Forelimb muscle (tissue), 1 donor: ENCODE measurements around the gene COL27A1. TPM values are rescaled to one million over a fixed set of nuclear protein-coding genes. Genes with fewer than 3 reads are reported as not detected.

Experiments
- DNase-seq: peaks from one replicate; pipeline ENCODE4 v3.0.0-alpha.2; 2013; ENCODE audit warnings: low read depth
- polyA plus RNA-seq: library from polyadenylated mRNA; unstranded; fragments of 120-200 nt; gene quantifications from one replicate; pipeline ENCODE4 v1.2.1, GENCODE V29; 2013; ENCODE audit not compliant: insufficient read length

The COL27A1 gene
- polyA plus RNA-seq, 1 donor, result 35.4 TPM

DNA sequence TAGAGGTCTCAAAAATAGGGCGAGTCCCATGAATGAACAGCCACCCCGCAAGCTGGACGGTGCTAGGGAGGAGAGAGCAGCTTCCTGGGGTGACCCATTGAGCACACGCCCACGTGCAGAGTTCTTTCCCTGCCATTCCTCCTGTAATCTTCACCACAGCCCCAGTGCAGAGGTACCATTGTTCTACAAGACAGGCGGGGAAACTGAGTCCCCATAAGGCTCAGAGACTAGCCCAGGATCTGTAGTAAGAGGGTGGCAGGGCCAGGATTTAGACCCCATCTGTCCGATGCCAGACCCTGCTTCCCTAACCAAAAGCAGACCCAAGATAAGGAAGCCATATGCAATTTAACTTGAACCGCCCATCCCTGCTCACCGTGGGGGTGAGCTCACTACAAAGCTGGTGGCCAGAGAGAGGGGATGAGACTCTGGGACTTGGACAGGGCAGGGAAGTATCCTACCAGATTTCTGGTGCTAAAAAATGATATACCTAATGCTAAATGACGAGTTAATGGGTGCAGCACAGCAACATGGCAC, 130.9 kb downstream of the COL27A1 start:
- no peak for DNase-seq

DNA sequence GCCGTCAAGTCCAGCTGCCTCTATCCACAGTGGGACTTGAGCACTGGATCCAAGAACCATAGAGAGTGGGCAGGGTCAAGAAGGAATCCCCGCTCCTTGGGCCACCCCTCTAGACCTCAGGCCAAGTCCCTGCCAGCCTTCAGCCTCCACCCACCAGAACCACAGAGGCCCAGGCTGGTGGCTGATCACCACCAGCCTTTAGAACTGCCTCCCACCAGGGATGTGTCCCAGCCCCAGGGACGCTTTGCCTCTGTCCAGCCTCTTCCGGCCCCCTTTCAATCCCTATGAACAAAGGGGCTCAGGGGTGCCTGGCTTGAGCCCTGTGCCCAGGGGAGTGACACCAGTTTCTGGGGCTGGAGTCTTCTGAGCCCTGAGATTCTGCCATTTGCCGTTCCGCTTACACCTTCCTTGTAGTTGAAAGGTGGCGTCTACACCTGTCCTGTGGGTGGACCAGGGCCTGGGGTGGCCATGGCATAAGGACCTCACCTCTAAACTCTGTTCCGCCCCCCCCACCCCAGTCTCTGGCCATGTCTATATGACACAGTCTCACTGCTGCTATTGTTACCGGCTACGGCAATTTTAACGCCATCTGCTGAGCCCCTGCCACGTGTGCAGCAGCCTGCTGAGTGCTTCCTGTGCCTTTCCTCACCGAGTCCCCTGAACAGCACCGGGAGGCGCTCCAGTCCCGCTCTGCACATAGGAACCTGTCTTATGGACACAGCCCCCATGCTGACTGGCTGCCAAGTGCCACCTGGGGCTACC, 131.8 kb downstream of the COL27A1 start:
- no peak for DNase-seq

DNA sequence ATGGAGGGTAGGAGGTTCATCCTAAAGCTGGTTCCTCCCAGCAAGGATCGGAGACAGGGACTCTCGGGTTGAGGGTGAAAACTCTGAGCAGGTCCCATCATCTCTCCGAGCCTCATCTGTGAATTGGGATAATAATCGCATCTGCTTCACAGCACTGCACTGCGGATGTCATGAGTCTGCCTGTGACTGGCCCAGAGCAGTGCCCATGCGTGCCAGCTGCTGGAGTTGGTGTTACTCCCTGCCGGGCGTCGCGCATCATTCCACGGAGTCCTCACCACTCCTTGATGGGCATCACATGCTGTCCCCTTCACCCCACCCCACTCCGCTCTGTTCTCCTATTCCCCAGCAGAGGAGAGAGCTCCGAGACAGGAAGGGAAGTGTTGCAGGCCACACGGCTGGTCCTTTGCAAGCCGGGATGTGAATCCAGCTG, 132.4 kb downstream of the COL27A1 start:
- no peak for DNase-seq

DNA sequence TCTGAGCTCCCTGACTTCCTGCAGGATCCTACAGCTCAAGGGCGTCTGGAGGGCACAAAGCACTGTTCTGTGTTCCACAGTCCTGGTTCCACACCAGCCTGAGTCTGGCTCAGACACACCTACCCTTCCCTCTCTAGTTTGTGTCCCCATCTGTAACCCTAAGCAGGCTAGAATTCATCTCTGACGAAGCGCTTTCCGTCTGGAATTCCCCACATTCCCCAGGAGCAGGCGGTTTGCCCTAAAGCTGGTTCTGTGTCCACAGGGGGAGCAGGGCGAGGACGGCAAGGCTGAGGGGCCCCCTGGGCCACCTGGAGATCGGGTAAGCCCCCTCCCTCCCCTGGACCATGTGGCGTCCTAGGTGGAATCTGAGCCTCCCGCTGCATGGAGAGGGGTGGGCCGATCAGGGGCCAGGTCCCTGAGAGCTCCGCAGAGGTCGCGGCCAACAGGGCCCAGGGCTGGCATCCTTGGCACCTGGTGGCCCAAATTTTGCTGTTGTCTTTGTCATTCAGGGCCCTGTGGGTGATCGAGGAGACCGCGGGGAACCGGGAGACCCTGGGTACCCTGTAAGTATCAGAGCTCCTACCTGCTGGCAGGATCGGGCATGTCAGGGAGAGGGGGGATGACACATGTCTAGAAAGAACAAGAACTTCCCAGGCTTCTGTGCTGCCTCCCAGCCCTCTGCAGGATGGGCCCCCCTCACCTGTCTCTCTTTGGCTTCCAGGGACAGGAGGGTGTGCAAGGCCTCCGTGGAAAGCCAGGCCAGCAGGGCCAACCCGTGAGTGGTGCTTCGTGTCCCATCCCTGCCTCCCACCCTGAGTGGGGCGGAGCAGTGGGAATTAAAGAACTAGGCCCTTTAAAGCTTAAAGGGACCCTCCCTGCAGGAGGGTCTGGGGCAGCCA, 133.1 kb downstream of the COL27A1 start:
- no peak for DNase-seq

DNA sequence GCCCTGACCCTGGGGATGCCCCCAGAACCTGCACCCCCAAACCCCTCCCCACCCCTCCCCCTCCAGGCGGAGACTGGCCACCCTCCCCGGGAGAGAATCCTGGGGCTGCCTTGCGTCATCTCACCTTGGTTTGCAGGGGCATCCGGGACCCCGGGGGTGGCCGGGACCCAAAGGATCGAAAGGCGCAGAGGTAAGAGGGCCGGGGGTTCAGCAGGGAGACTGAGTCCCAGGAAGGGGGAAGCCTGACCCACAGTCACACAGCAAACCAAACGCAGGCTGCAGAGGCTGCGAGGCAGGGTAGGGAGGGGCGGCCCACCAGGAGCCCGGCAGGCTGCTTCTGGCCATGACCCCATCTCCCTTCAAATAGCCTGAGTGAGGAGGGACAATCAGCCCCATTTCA, 133.8 kb downstream of the COL27A1 start:
- DNase-seq, result no peak

DNA sequence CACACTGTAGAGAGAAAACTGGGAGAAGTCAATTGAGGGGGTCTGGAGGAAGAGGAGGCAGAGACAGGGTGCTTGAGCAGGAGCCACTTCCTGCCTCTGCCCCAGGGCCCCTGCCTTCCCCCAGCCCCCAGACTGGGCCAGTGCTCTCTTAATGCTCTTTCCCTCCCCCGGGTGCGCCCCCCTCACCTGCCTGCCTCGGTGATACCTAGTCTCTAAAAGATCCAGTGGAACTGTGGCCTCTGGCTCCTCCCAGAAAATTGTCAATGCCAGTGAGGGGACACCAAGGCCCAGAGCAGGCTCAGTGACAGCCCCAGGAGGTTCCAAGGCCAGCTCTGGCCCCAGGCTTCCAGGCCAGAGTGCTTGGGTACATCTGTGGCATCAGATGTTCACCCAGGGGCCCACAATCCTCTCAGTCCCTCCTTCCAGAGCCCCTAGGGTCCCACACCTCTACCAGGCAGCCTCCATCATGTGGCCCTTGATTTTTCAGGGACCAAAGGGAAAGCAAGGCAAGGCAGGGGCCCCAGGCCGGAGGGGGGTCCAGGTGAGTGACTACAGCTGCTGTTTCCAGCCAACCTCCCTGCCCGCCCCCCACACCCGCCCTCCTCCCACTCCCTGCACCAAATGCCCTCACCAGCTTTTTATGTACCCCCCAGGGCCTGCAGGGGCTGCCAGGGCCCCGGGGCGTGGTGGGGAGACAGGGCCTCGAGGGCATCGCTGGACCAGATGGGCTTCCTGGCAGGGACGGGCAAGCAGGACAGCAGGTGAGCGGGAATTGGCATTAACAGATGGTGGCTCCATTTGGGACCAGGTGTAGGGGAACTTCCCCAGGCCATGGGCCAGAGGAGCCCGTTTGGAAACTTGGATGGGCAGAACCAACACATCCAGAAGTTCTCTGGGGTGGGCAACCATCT, 134.5 kb downstream of the COL27A1 start:
- no peak for DNase-seq

DNA sequence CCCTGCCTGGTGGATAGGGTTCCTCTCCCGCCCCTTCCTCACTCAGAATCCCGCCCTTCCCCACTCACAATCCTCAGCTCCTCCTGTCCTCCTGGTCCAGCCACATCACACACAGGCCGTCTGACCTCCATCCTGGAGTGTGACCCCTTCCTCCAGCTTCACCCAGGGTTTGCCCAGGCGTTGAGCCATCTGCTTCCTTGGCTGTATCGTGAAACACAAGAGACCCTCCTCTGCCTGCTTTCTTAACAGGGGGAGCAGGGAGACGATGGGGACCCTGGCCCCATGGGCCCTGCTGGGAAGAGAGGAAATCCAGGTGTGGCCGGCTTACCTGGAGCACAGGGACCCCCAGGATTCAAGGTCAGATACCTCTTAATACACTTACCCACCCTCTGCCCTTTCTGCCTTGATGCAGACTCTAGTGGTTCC, 135.2 kb downstream of the COL27A1 start:
- DNase-seq, result no peak

DNA sequence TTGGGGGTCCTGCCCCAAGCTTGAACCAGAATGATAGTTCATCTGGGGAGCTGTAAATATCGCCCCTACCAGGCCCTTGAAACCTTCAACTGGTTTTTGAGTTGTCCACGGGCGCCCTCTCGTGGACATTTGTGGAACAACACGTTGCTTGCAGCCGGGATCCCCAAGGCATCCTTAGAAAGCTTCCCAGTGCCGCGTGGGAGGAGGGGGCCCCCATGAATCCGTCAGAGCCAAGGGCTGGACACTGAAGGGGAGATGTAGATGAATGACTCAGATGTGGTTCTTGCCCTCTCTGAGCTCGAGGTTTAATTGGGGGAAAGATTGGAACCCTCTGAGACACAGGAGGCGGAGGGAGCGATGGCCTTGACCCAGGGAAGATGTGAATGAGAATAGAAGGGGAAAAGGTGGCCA, 135.7 kb downstream of the COL27A1 start:
- no peak for DNase-seq

DNA sequence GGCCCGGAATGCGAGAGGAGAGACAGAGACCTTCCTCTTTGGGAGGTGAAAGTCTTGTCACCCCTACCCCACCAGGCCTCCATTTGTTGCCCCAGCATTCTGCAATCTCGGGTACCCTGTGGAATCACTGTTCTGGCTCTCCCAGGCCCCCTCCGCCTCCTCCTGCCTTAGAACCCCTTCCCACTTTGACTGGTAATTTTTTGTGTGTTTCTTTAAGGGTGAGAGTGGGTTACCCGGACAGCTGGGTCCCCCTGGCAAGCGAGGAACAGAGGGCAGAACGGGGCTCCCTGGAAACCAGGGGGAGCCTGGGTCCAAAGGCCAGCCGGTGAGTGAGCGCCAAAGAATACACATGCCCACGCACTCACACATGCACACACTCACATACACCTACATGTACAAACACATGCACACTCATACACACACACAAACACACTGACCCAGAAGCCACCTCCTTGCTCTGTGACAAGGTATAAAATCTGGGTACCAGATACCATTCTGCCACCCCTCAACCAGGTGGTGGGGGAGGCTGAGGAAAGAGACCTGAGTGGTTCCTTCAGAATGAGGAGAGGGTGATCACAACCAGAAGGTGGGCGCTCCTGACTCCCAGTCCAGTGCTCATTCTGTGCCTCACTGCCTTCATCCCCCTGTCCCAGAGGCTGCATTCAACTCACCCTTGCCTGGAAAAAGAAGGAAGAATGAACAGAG, 136.7 kb downstream of the COL27A1 start:
- no peak for DNase-seq

DNA sequence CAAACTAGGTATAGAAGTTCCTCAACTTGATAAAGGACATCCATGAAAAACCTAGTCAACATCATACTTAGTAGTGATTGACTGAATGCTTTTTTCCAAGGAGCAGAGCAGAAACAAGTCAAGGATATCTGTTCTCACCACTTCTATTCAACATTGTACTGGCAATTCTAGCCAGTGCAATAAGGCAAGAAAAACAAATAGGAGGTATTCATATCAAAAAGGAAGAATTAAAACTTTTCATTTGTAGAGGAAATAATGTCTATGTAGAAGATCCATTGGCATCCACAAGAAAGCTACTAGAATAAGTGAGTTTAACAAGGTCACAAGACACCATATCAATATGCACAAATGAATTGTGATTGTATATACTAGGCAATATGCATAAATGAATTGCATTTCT, 139.3 kb downstream of the COL27A1 start:
- DNase-seq, result no peak

DNA sequence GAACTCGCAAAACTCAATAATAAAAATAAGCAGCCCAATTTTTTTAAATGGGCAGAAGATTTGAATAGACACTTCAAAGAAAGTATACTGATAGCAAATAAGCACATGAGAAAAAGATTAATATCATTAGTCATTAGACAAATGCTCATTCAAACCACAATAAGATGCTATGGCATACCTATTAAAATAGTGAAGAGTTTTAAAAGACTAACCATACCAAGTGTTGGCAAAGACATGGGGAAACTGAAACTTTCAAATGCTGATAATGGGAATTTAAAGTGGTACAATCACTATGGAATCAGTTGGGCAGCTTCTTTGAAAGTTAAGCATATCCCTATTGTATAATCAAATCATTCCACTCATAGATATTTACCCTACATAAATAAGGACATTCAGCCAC, 141.0 kb downstream of the COL27A1 start:
- no peak for DNase-seq

DNA sequence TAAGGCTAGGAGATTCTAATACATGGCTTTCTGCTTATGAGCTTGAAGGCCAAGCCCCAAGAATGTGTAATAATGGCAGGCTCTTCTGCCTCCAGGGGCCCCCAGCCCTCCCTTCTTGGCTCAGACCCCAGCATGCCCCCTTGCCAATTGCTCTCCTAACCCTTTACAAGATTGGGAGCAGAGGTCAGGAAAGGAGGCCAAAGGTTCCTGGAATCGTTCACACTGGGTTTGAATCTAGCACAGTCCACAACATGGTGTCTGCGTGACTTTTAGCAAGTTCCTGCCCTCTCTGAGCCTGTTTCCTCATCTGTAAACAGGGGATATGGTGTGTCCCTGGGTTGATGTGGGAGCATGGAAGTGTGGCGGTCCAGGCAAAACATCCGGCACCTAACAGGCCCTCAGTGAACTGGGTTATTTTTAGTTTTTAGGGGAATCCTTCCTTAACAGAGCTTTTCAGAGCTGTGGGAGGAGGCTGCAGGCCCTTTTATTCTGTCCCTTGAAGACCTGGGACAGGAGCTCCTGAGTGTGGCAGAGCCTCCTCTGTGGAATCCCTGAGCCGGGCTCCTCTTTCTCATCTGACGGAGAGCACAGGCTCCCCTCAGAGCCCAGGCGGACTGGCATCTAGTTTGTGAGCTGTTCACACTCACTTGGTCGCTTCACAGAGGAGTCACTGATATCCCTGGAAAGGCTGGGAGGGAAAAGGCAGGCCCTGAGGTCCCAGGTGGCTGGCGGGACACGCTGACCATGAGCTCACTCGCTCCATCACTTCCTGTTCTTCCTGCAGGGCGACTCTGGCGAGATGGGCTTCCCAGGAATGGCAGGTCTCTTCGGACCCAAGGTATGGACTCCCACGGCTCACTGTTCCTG, 144.2 kb downstream of the COL27A1 start:
- DNase-seq, result no peak

DNA sequence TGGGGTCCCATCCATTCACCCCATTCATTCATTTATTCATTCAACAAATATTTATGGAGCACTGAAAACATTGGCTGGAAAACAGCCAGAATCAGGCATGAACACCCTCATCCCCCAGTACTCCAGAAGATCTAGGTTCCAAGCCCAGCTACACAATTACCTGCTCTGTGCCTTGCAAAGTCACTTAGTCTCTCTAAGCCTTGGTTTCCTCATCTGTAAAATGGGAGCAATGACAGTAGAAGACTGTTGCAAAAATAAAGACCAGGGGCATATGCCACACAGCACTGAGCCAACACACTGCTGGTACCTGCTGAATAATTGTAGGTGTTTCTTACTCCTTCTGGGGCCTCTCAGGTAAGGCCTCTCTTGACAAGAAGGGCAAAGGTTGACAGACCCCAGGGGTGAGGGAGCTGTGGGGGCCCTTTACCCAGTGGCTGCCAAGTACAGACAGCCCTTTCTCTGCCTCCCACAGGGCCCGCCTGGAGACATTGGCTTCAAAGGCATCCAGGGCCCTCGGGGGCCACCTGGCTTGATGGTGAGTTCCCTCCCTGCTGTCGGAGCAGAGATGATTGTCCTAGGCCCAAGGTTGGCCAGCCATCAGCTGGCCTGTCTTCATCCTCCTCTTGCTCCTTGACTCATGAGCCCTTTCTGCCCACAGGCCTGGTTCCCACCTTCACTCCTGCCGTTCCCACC, 145.0 kb downstream of the COL27A1 start:
- no peak for DNase-seq

DNA sequence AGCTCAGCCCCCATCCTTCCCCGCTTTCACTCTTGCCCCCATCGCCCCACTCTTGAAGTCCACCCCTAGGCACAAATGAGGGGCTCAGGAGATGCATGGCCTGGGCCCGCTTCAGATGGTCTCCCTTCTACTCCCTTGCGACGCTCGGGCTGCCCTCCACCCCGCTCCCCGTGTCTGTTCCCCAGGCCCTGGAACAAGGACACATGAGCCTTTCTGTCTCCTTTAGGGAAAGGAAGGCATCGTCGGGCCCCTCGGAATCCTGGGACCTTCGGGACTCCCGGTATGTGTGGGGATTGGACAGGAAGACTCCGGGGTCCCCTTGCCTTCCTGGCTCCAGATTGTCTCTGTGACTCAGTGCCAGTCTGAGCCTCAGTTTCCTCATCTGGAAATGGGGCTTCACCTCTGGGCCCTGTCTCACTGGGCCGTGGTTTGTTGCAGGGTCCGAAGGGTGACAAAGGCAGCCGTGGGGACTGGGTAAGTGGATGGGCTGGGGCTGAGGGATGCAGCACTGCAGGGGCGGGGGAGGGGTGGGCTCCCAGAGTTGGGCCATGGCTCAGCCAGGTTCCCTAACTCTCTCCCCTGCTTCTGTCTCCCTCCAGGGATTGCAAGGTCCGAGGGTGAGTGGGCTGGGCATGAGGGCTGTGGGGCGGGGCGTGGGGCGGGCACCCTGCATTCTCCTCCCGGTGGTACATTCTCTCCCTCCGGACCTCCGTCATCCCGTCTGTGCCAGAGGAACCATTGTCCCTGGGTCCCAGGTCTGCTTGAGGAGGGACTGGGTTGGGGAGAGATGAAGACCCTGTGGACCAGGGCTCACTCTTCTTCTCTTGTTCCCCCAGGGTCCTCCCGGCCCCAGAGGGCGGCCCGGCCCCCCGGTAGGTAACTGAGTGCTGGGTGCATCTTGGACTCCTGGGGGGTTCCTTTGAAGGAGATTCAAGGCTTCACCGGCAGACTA, 145.8 kb downstream of the COL27A1 start:
- DNase-seq, result no peak

DNA sequence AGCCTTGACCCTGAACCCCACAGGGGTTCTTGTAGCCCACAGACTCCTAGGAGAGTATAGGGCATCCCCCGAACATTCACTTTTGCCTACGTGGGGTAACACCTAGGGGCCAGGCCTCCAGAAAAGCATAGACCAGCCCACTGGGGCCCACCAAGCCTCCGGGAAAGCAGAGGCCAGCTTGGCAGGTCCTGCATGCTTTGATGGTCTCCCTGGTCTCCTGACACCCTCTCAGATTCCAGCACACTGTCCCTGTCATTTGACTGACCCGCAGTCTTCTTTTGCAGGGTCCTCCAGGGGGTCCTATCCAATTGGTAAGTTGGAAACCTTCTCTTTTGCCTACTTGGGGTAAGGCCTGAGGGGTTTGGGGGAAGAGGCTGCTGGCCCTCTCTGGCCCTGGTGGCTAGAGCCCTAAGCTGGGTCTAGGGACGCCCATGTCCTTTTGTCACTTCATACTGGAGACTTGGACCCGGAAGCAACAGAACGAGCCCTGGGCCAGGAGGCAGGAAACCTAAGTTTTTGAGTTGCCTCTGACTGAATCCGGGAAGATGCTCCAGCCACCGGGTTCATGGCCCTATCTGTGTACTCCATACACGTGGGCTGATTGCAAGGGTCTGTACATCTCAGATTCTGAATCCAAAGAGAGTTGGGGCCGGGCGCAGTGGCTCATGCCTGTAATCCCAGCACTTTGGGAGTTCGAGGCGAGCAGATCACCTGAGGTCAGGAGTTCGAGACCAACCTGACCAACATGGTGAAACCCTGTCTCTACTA, 146.6 kb downstream of the COL27A1 start:
- no peak for DNase-seq

DNA sequence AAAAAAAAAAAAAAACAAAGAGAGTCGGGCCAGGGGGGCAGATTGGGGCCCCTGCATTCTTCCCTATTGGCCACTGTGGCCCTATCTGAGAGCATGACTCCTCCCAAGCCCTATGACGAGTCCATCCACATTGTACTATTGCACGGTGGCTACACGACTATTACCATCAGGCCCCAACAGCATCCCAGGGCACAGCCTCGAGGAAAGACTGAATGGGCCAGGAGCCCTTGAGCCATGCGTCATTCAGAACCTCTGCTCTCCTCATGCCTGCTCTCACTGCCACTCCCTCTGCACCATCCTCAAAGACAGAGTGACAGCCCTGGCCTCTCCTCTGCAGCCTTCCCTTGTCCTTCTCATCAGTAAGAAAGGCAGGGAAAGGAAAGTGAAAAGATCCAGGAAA, 147.4 kb downstream of the COL27A1 start:
- no peak for DNase-seq

DNA sequence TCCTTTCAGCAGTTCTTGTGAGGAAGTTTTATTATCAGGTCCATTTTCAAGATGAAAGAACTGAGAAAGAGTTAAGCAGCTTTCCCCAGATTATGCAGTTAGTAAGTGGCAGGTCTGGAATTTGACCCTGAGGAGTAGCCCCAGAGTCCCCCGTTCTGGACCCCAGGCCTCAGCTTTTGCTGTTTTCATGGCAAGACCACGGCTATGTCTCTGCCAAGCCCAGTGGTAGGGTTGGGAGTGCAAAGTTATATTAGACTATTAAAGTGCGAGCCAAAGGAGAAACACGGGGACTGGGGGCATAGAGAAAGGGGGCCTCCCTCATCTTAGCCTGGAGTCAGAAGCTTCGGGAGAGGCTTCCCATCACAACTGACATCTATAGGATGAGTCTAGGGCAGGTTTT, 148.2 kb downstream of the COL27A1 start:
- DNase-seq, result no peak
